T-helper 1 cell treated with Interleukin-12 subunit alpha and Interleukin-12 subunit beta and Interleukin-4 antibody, amounts not matched to agents 30 ng/mL and 1 ng/mL, for 36 hours (primary cell): Measurements from ENCODE around the gene LURAP1L. TPM values are rescaled to one million over a fixed set of nuclear protein-coding genes. Genes with fewer than 3 reads are reported as not detected.
"Not testable (repeated sequence)": the region's sequence is repeated elsewhere in the genome, so short reads cannot be mapped to it uniquely, and the experiment has no call there.

Experiments used
- intact Hi-C: fragments of 100-400 bp; cut with micrococcal nuclease; formaldehyde crosslinking; loops from one replicate; pipeline ENCODE4 v1.15.1; 2024
- total RNA-seq: library from RNA; stranded (reverse); gene quantifications from 2 replicates; pipeline ENCODE4 v1.2.3, GENCODE V29; 2022

Gene LURAP1L
- total RNA-seq, 1 donor from 2014 or later: not detected

DNA sequence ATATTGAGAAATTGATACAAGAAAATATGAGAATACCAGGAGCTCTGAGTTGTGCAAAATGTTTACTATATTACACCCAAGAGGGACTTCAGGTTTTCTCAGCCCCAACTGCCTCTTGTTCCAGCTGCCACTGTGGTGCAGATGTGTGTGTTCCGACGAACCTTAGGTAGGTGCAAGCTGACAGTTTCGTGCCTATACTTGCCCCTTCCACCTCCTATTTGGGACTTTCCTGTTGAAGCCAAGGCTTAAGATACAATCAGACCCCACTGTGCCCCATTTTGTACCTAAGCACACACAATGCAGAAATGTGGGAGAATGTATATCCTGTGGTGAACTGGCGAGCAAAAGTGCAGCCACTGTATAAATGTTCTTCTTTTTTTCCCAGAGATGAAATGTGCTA, 80.2 kb downstream of the LURAP1L start:
- intact Hi-C loops: no loop called here

DNA sequence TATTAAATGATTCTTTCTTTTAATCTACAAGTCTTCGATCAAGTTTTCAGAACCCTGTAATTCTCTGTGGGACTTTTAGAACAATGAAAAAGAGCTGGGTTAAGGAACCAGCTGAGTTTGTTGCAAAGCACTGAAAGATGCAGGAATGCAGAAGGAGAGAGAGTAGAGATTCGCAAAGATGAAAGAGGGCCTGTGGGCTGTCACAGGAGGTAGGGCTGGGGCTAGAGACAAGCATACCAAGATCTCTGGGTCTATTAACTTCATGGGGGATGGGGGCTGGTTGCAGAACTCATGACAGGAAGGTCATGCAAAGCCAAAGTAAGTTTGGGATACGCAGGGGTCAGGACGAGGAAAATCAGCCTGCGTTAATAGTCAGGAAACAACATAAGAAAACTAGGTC, 81.8 kb downstream of the LURAP1L start:
- intact Hi-C loops: no loop called here

DNA sequence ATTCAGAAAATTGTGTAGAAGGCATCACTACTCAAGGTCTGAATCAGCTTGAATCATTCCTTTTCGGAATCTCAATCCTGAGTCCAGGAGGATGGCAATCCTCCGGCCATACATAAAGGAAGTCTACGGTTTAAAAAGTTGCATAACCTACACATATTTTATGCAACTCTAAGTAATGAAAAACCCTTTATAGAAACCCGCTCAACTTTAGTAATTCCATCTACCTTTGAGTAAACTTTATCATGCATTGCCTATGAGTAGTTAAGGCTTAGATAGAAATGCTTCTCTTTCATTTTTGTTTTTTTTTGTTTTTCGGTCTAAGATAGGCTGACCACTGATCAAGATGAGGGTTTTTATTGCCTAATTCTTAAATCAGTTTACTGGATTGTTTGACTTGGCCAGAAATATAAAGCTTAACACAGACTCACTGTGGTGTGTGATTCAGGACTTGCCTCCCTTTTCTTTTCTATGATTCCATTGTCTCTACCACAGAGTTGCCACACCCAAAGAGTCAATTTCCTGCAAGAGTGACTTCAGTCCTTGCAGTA, 85.0 kb downstream of the LURAP1L start:
- intact Hi-C loops: loop anchor here (5.0 kb wide), 1 partner anchor 47 kb away; no protein-coding TSS in a partner anchor

DNA sequence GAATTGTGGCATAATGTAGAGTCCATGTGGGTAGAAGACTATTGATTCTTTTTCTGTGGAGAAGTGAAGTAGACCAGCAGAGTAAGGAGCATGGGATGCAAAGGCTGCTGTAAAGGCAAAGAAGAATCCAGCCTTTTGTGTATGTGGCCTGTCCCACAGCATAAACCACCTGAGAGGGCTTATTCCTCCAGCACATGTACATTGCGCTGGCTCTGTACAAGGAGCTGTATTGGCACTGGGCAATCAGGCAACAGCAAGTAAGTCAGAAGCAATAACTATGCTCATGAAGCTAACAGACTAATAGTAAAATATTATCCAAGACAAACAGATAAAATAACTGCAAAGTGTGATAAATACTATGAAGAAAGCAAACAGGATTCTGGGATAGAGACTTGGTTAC, 86.2 kb downstream of the LURAP1L start:
- intact Hi-C loops: loop anchor here (5.0 kb wide), 1 partner anchor 49 kb away; no protein-coding TSS in a partner anchor

DNA sequence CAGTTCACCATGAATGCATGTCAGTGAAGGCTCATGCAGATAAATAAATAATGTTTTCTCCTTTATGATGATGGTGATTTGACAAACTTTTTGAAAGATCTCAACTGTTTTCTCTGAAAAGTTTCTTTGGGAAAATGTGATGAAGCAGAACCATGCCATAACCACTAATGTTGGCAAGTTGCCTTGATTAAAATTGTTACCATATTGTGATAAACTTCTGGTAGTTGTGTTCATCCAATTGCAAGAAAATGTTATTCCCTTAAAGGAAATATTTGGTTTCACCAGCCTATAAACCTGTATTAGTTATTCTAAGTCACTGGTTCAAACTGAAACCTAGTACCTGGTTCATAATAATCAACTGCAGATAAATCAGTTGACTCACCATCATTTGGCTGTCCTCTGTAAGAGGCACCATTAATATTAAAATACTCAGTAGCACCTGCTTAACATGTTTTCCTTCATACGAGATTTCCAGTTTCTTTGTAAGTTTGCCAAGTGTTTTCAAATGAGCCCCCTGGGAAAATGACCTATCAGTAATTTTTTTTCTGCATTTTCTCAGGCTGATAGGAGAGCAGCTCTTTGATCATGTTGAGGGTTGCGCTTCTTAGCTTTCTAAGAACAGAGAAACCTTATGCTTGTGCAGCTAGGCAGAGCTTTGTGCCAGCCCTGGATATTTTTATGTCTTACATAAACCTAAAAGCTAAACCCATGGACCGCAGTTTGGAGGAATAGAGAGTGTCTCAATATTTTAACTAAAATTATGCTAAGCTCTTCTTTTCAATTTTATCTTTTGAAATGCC, 88.0 kb downstream of the LURAP1L start:
- intact Hi-C loops: loop anchor here (5.0 kb wide), 1 partner anchor 51 kb away; no protein-coding TSS in a partner anchor

DNA sequence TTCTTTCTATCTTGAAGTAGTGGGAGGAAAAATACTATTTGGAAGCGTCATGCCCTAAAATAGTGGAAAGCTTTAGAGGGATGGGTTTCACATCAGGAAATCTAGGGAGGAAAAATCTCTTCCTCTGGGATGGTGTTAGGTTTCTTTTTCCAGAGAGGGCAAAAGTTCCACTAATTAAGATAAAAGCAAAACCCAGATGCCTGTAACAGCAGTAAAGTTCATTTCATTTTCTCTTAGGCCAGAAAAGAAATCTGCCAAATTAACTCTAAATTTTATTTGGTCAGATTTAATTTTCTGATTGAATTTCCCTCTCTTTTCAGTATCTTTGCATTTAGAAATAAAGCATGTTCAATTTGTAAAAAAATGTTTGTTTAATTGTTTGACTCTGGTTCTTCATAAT, 88.8 kb downstream of the LURAP1L start:
- intact Hi-C loops: loop anchor here (5.0 kb wide), 1 partner anchor 51 kb away; no protein-coding TSS in a partner anchor

DNA sequence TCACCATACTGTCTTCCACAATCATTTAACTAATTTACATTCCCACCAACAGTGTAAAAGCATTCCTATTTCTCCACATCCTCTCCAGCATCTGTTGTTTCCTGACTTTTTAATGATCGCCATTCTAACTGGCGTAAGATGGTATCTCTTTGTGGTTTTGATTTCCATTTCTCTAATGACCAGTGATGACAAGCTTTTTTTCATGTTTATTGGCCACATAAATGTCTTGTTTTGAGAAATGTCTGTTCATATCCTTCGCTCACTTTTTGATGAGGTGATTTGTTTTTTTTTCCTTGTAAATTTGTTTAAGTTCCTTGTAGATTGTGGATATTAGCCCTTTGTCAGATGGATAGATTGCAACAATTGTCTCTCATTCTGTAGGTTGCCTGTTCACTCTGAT, 90.6 kb downstream of the LURAP1L start:
- intact Hi-C loops: not testable (repeated sequence)

Other genes starting within 250 kb of the LURAP1L start
- gene TYRP1, start 81.6 kb upstream of the LURAP1L start, total RNA-seq: not detected in 2 replicates